Hepatocyte (in vitro differentiated cells): ENCODE data around the gene XDH.

Source experiments
- CTCF ChIP-seq: fragments of 200-600 bp; sonication (generic); IDR thresholded peaks from 2 replicates; pipeline ENCODE4 v1.5.1; 2016; ENCODE audit warnings: antibody characterized with exemption, mild to moderate bottlenecking; ENCODE audit not compliant: poor library complexity
- EZH2 ChIP-seq: fragments of 200-600 bp; sonication (generic); IDR thresholded peaks from 2 replicates; pipeline ENCODE4 v1.6.1; 2016; ENCODE audit warnings: antibody characterized with exemption, mild to moderate bottlenecking, borderline replicate concordance

GRCh38 chr2:31388736-31389135 lies 25.8 kb downstream of the XDH start:
- TF ChIP-seq CTCF = no peak
- TF ChIP-seq EZH2 = no peak
